IMR-90 (cell line): ENCODE measurements around the gene FIBCD1.

Experiments used
- CEBPB ChIP-seq: IDR thresholded peaks from 2 replicates; pipeline ENCODE4 v1.6.1; 2012; ENCODE audit warnings: low read depth, low read length, improper control_type of control experiment
- CHD1 ChIP-seq: IDR thresholded peaks from 2 replicates; pipeline ENCODE4 v1.6.1; 2012; ENCODE audit warnings: low read depth, low read length, improper control_type of control experiment
- CTCF ChIP-seq: conservative IDR thresholded peaks from 2 replicates; pipeline ENCODE4 v1.5.1; 2012; ENCODE audit warnings: mild to moderate bottlenecking, low read depth, low read length, improper control_type of control experiment
- MAFK ChIP-seq: IDR thresholded peaks from 2 replicates; pipeline ENCODE4 v1.6.1; 2012; ENCODE audit warnings: low read depth, low read length, improper control_type of control experiment
- POLR2A ChIP-seq: IDR thresholded peaks from 2 replicates; pipeline ENCODE4 v1.6.1; 2012; ENCODE audit warnings: mild to moderate bottlenecking, low read depth, low read length
- RAD21 ChIP-seq: IDR thresholded peaks from 2 replicates; pipeline ENCODE4 v1.6.1; 2012; ENCODE audit warnings: low read length, improper control_type of control experiment
- RCOR1 ChIP-seq: IDR thresholded peaks from 2 replicates; pipeline ENCODE4 v1.6.1; 2012; ENCODE audit warnings: mild to moderate bottlenecking, low read length, improper control_type of control experiment; ENCODE audit not compliant: insufficient replicate concordance
- RFX5 ChIP-seq: IDR thresholded peaks from 2 replicates; pipeline ENCODE4 v1.8.0; 2012; ENCODE audit warnings: low read depth, mild to moderate bottlenecking, low read length, moderate library complexity
- SMC3 ChIP-seq: fragments of 150-350 bp; IDR thresholded peaks from 2 replicates; pipeline ENCODE4 v1.6.1; 2016; ENCODE audit warnings: low read depth, mild to moderate bottlenecking, antibody characterized with exemption, low read length, moderate library complexity

DNA sequence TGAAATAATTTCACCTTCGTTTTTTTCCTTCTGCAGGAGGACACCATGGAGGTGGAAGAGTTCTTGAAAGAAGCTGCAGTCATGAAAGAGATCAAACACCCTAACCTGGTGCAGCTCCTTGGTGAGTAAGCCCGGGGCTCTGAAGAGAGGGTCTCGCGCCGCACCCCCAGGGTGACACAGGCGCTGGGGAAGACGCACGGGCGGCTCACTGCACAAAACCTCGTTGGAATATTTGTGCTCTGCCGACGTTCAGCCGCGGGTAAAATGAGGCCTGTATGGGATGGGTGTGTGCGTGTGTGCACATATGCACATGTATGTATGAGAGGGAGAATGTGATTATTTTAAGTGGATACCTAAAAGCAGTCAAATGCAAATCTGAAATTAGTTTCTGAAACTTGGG is 67.0 kb downstream of the FIBCD1 start:
- TF ChIP-seq CTCF (no peak), RAD21 (no peak), POLR2A (no peak), RFX5 (no peak), RCOR1 (no peak), SMC3 (no peak), MAFK (no peak), CEBPB (no peak), CHD1 (no peak)
